SIG-M5 treated with dmso at 0.1 percent for 504 hours (cell line): ENCODE results near the gene SLC24A3.
A peak's percentile ranks its signal among the peaks of the same experiment; 100 is the strongest.

Experiments used
- DNase-seq: peaks from one replicate; lab custom pipeline; 2025; ENCODE audit not compliant: unreplicated experiment; lab: John Stamatoyannopoulos, UW

The SLC24A3 gene

GRCh38 chr20:19212469-19212815 is at the start of gene SLC24A3:
Gene SLC24A3, plus strand, starts transcription at chr20:19212642.
- peak; percentile 35 for DNase-seq

- DNase-seq: no peak
These were observed 42.3 kb upstream of the SLC24A3 start for GRCh38 chr20:19170148-19170547.

- DNase-seq: no peak
These were observed 39.8 kb upstream of the SLC24A3 start for GRCh38 chr20:19172637-19173036.

GRCh38 chr20:19176470-19177052 is 35.9 kb upstream of the SLC24A3 start:
- no peak for DNase-seq

- DNase-seq: no peak
These were observed 30.9 kb upstream of the SLC24A3 start for GRCh38 chr20:19181552-19181951.

GRCh38 chr20:19185083-19185482 is 27.4 kb upstream of the SLC24A3 start:
- DNase-seq: no peak

GRCh38 chr20:19193349-19193748 is 19.1 kb upstream of the SLC24A3 start:
- DNase-seq: no peak

- peak; percentile 62 for DNase-seq
These were observed 6.5 kb upstream of the SLC24A3 start for GRCh38 chr20:19205981-19206396.

- no peak for DNase-seq
These were observed 4.9 kb upstream of the SLC24A3 start for GRCh38 chr20:19207541-19207940.

GRCh38 chr20:19210391-19211155 is 1.9 kb upstream of the SLC24A3 start:
- no peak for DNase-seq

GRCh38 chr20:19211252-19211651 is 1.2 kb upstream of the SLC24A3 start:
- no peak for DNase-seq

- no peak for DNase-seq
These were observed 577 bp upstream of the SLC24A3 start for GRCh38 chr20:19211661-19212468.

GRCh38 chr20:19212821-19213502 is 520 bp downstream of the SLC24A3 start:
- peak; percentile 79 for DNase-seq

- peak; percentile 35 for DNase-seq
These were observed 1.6 kb downstream of the SLC24A3 start for GRCh38 chr20:19213946-19214490.

GRCh38 chr20:19218411-19218810 is 6.0 kb downstream of the SLC24A3 start:
- DNase-seq: no peak

- no peak for DNase-seq
These were observed 10.1 kb downstream of the SLC24A3 start for GRCh38 chr20:19222520-19223040.

GRCh38 chr20:19223640-19224039 is 11.2 kb downstream of the SLC24A3 start:
- DNase-seq: no peak

- DNase-seq: no peak
These were observed 19.1 kb downstream of the SLC24A3 start for GRCh38 chr20:19231359-19232035.

GRCh38 chr20:19232997-19233794 is 20.8 kb downstream of the SLC24A3 start:
- DNase-seq: peak; percentile 25
